ENCODE measurements around the gene AKR1B1. TPM values are rescaled to one million over a fixed set of nuclear protein-coding genes. Genes with fewer than 3 reads are reported as not detected.

AKR1B1 gene
- total and polyA plus RNA-seq, 2 of the 4 experiments (the other 2 are of a cell fraction): 90.9 to 201 TPM

DNA sequence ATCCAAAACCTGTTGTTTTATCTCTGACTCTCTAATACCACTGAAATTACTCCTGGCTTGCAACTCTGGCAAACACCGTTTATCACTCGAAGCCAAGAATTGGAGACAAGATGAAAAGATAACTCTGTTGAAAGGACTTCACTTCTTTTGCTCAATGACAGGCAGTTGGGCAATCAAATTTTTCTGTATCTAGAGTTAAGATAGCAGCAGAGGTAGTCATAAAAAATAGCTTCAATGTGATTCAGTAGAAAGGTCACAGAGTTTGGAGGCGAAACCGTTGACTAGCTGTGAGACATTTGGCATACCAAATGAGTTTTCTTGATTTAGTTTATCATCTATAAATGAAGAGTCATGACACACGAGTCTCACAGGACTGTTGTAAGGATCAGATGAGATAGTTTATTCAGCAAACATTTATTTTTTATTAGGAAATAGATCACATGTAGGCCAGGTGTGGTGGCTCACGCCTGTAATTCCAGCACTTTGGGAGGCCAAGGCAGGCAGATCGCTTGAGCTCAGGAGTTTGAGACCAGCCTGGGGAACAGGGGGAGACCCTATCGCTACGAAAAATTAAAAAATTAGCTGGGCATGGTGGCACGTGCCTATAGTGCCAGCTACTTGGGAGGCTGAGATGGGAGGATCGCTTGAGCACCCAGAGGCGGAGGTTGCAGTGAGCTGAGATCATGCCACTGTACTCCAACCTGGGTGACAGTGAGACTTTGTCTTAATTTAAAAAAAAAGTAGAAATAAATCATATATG, 23.6 kb downstream of the AKR1B1 start:
- Histone ChIP-seq H2BK5ac (ENCODE audit: low read depth, low read length, poor library complexity, severe bottlenecking) (peak overlapping the region; percentile 64), H3K4ac (ENCODE audit: low read depth, low read length) (peak overlapping the region; percentile 33; the same call in 1 of the 2 replicates), H3K9me3 (ENCODE audit: control insufficient read depth, insufficient read depth, low read length) (peaks cover 5% of the 10 kb centered on the region), H2AK5ac (ENCODE audit: low read depth, low read length) (0 out of 2 replicates have a peak overlapping the region, but pooled peaks have one; percentile 65), H4K8ac (ENCODE audit: low read depth in 2 of 2, low read length in 2 of 2) (no peak overlapping the region; a peak in 1 of 4 replicates), H3K4me3 (ENCODE audit: insufficient read depth, low read depth, low read length) (no peak overlapping the region), H2BK15ac (ENCODE audit: low read depth, low read length) (no peak overlapping the region), H3K23ac (ENCODE audit: low read depth, low read length) (no peak overlapping the region), H2BK20ac (ENCODE audit: low read depth, low read length) (peak overlapping the region; percentile 32), H3K56ac (ENCODE audit: extremely low read depth, insufficient read depth, low read length) (no peak overlapping the region), H3K9me1 (ENCODE audit: insufficient read depth, low read length) (peaks cover 8% of the 10 kb centered on the region; the same call in 1 of the 2 replicates), H3K9ac (ENCODE audit: low read depth, low read length) (no peak overlapping the region), H3K4me1 (ENCODE audit: control insufficient read depth, insufficient read depth, low read length) (peaks cover 8% of the 10 kb centered on the region), H3K27me3 (ENCODE audit: control insufficient read depth, insufficient read depth, low read length) (no peaks in the 10 kb centered on the region), H3K36me3 (ENCODE audit: control insufficient read depth, insufficient read depth, low read length) (peaks cover 2% of the 10 kb centered on the region; the same call in 1 of the 2 replicates), H3K14ac (replicated peaks; ENCODE audit: low read depth, low read length) (no peak overlapping the region), H3K27ac (ENCODE audit: insufficient read depth, low read length) (no peak overlapping the region), H4K5ac (ENCODE audit: low read depth, low read length) (no peak overlapping the region), H2AK9ac (replicated peaks; ENCODE audit: low read depth, low read length, poor library complexity) (no peak overlapping the region), H4K20me1 (ENCODE audit: insufficient read depth, low read length) (no peaks in the 10 kb centered on the region), H2BK120ac (ENCODE audit: low read depth, low read length) (peak overlapping the region; percentile 3; the same call in 1 of the 2 replicates), H3K79me1 (ENCODE audit: low read depth in 1 of 2, low read length in 2 of 2) (no peaks in the 10 kb centered on the region), H3K4me2 (ENCODE audit: low read depth, low read length) (no peak overlapping the region; the same call in 1 of the 2 replicates), H4K91ac (ENCODE audit: insufficient read depth, low read depth, low read length) (no peak overlapping the region), H2AFZ (replicated peaks; ENCODE audit: low read length, poor library complexity) (no peak overlapping the region), H3K18ac (ENCODE audit: low read depth, low read length) (no peak overlapping the region)
- CTCF ChIA-PET: interaction anchor here (0.7 to 1.7 kb wide), 4 partner anchors 23 to 79 kb away, joined by 3 to 5 read pairs (median 4); partner anchors contain the start of gene AKR1B1
- peak; percentile 81 for DNase-seq
- no TSS peak for BruUV-seq (replicated peaks)
- POLR2A ChIA-PET (ENCODE audit: unreplicated experiment): no interaction called here
- peak; percentile 19; the same call in 1 of the 2 replicates for TF ChIP-seq SMC3 (IDR thresholded peaks at IDR 0.05; ENCODE audit: low read depth, low read length)
- TF ChIP-seq RCOR1 (IDR thresholded peaks at IDR 0.05; ENCODE audit: insufficient replicate concordance, low read length): no peak
- peak; percentile 96 for TF ChIP-seq CEBPB (IDR thresholded peaks at IDR 0.05; ENCODE audit: low read depth, low read length)
- peak; percentile 25; the same call in 1 of the 2 replicates for TF ChIP-seq FOS (IDR thresholded peaks at IDR 0.05; ENCODE audit: low read depth, low read length)
- peak; percentile 4; the same call in 1 of the 2 replicates for ATAC-seq (ENCODE audit: low read depth)
- dilution Hi-C loops (cut with HindIII; ENCODE audit: low sequenced_read_pairs, unreplicated experiment) (no loop called here), intact Hi-C loops (cut with micrococcal nuclease) (loop anchor here (10.0 kb wide), 1 partner anchor 239 kb away; no protein-coding TSS in a partner anchor), in situ Hi-C loops (cut with MboI; ENCODE audit: low sequenced_read_pairs) (no loop called here)
- no CpG with 5 or more reads among the region's 12 CpGs for WGBS, 2 experiments (ENCODE audit: extremely low coverage in 2 of 2, insufficient read length in 1 of 2)

Measured in IMR-90 (cell line).